ENCODE measurements around the gene DDX60.
"Not testable (repeated sequence)": the region's sequence is repeated elsewhere in the genome, so short reads cannot be mapped to it uniquely, and the experiment has no call there.

DDX60 gene

DNA sequence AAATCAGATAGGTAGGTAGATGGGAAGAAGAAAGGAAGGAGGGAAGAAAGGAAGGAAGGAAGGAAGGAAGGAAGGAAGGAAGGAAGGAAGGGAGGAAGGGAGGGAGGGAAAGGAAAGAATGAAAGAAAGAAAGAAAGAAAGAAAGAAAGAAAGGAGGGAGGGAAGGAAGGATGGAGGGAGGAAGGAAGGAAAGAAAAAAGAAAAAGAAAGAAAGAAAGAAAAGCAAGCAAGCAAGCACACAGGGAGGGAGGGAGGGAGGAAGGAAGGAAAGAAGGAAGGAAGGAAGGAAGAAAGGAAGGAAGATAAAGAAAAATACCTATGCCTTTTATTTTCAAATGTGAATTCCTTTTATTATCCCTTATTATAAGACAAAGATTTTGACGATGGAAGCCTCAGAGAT is 32.7 kb downstream of the DDX60 start:
- DNase-seq = not testable (repeated sequence)

DNA sequence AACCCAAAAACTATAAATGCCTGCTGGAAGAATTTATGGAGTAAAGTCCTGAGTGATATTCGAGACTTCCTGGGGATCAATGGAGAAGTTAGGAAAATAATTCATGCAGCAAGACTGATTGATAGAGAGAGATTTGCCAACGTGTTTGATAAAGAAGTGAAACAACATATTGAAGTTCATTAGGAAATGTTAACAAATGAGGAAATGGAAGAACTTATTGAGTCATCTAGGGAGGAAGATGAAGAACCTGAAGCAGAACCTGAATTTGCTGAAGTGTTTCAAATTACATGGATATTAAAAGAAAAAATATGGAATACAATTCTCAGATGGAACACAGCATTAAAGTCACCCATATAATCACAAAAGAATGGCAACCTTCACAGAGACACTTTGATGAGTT is 39.0 kb downstream of the DDX60 start:
- no peak for DNase-seq

DNA sequence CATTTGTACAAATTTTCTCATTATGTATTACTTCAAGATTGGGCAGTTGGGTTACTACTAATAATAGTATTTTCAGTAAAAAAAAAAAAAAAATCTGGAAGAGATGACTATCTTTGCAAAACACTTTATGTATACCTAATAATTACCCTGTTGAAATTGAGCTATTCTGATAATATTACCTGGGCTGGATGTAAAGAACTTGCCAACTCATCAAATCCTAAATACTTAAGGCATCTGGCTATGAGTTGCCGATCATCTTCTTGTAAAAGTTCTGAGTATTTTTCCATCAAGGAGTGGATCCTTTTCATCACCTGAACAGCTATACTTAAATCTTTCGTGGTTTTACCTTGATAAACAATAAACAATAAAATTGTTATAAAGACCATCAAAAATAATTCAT is 42.7 kb downstream of the DDX60 start:
- DNase-seq = no peak

DNA sequence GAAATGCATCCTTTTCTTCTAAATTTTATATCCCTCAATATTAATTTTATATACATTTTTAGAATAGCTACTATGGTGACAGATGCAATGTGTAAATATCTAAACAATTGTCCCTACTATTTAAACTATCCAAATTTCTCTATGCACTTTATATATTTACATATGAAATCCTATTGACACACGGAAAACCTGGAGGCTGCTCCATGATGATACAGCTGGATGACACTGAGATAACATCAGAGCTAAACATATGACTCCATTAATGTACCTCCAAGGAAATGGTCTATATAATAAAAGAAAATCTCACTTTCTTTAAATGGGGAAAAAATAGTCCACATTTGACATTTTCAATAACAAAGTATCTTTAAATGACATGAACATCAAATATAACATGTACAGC is 43.7 kb downstream of the DDX60 start:
- no peak for DNase-seq

DNA sequence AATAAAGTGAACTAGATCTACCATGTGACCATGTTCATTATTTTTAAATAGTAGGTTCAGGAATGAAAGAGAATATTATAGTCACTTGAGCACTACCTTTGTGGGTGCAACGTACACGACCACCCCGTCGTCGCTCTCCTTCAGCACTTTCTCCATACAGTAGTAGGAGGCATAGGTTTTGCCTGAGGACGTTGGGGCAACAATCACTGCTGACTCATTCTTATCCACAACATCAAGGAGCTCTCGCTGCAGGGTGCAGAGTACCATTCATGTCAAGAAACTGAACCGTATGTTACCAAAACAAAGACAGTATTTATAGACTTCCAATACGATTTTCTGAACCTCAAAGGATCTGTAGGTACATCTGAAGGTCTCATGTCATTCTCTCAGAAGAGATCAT is 44.7 kb downstream of the DDX60 start:
- DNase-seq = no peak

DNA sequence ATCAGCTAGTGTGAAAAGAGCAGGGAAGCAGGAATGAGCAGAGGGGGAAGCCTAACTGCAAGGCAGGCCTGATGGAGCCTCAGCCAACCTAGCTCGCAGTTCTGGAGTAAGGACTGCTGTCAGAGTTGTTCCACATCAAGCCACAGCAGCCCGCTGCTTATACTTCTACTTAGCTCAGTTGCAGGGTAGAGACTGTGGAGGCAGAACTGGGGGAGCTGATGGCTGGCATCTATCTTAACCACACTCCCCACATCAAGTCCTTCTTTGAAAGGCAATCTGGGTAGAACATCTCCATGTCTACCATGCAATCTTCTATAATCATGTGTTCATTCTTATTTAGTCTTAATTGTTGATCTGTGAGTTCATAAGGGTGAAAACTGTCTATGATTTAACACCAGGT is 46.1 kb downstream of the DDX60 start:
- DNase-seq = no peak

DNA sequence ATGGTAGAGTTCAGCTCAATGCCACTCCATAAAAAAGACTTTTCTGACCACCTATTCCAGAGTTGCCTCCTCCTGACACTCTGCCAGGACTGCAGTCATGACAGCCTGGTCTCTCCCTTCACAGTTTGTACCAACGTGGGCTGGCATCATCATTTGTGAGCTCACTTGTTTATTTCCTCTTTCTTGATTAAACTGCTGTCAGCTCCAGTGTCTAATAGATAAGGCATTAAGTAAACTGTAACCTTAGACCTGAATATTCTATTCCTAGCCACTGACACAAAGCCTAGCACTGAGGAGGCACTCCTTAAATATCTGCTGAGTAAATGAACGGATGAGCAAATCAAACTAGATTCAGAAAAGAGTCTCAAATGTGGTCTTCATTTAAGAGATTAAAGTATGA is 48.7 kb downstream of the DDX60 start:
- no peak for DNase-seq

DNA sequence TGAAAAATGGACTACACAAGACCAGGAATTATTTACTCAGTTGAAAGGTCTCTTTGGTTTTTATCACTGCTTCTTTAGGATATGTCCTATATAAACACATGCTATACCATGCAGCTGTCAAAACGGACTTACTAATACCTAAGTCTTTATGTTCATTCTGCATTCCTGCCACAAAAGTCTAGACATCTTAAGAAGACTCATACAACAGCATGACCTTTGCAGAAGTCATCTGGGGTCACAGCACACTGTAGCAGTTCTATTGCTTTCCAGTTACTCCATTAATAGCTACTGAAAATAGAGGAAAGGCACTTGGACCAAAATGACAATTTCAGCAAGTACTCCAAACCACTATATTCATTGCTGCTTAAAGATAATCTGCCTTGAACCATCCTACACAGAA is 53.2 kb downstream of the DDX60 start:
- no peak for DNase-seq

DNA sequence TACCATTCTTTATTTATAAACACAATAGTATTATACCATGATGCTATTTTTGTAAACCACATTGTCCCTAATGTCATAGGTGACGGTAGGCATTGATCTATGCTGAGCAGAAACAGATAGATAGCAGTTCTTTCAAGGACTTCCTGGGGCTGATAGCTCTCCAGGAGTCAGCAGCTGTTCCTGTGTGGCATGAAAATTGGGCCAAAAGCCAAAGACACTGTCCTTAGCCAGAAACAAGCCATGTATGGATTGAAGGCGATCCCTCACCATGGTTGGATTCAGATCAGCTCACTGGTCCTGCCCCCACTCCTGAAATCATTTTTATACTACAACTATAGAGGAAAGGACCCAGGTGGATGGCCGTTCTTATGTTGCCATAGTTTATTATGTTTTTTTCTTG is 53.6 kb downstream of the DDX60 start:
- no peak for DNase-seq

DNA sequence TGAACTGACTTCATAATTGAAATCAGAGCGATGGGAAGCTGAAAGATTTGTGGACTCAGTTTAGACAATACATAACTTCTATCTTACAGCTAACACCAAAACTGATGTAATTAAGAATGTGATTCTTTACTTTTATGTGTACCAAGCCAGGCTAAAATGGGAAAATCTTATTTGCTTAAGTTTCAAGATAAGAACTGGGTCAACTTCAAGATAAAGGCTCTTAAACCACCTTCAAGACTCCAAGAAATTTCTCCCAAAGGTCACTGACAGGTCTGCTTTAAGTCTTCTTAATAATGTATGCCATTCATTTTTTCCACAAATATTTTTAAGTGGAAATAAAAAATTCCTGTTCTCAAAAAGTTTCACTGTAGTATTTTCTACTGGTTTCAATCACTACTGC is 55.5 kb downstream of the DDX60 start:
- no peak for DNase-seq

DNA sequence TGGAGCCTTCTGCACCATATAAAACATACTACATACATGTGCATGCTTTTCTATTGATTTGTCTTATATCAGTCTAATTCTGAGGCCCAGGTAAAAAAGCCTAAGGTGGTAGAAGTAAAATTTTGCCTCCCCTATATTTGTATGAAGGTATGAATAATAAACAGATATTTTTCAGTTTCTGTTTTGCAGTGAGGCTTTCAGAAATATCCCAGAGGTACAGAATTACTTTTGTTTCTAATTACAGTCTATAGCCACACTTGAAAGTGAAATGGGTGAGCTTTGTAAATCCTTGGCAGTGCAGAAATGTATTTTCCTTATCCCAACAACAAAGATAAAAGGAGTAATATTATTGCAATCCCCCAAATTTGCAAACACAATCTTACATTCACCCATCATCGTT is 59.5 kb downstream of the DDX60 start:
- DNase-seq = no peak

DNA sequence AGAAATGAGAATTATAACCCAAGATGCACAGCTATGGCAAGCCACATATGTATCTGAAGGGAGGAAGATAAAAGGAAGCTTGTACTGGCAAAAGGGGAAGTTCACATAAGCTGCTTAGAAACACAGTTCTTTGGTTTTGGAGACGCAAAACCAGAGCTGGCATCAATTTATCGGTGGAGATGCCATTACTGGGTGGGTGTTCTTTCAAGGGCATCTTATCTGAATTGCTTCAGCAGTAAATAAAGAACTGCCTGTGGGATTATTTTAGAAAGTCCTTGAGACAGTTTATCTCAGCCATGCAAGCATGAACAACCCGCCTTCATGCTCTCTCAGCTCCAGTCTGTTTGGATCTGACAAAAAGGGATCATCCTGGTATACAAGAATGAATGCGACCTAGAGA is 60.8 kb downstream of the DDX60 start:
- DNase-seq = no peak

DNA sequence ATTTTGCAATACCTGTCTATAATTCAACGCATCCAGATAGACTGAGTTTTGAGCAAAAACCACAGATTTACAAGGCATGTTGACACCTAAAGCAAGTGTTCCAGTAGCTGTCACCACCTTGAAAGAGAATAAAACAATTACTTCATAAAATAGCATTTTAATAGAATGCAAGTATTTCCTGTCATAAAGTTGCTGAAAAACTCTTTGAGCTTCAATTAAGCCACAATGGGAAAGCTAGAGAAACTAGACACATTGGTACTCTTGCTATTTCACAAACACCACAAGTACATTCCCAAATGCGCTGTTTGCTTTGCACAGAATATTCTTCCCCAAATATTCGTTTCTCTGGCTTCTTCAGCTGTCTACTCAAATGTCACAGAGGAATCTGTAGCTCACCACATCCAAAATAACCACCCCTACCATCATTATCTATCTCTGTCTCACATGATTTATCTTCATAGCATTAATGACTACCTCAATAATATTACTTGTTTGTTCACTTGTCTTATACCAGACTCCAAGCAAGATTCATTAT is 70.3 kb downstream of the DDX60 start:
- no peak for DNase-seq

DNA sequence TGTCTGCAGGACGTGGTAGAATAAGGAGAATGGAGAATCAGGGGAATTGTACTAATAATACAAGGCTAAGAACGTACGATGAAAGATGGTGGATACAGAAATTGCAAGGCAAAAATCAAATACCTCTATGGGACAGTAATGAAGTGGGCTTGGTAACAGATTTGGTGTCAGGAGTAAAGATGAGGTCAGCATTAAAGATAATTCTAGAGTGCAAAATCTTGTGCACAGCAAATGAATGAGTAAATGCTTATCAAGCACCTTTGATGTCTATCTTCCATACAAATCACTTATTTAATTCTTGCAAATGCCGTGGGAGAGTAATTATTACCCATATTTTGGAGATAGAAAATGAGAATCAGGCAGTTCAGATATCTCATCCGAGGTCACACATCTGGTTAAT is 70.9 kb downstream of the DDX60 start:
- DNase-seq = no peak

DNA sequence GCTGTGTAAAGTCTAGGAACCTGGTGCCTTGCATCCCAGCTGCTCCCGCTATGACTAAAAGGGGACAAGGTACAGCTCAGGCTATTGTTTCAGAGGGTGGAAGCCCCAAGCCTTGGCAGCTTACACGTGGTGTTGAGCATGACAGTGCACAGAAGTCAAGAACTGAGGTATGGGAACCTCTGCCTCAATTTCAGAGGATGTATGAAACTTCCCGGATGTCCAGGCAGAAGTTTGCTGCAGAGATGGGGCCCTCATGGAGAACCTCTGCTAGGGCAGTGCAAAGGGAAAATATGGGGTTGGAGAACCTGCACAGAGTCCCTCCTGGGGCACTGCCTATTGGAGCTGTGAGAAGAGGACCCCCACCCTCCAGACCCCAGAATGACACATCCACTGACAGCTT is 76.6 kb downstream of the DDX60 start:
- no peak for DNase-seq

DNA sequence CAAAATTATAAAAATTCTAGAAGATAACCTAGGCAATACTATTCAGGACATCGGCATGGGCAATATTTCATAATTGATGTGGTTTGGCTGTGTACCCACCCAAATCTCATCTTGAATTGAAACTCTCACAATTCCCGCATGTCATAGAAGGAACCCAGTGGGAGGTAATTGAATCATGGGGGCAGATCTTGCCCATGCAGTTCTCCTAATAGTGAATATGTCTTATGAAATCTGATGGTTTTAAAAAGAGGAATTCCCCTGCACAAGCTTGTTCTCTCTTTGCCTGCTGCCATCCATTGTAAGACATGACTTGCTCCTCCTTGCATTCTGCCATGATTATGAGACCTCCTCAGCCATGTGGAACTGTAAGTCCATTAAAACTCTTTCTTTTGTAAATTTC is 77.7 kb downstream of the DDX60 start:
- no peak for DNase-seq

DNA sequence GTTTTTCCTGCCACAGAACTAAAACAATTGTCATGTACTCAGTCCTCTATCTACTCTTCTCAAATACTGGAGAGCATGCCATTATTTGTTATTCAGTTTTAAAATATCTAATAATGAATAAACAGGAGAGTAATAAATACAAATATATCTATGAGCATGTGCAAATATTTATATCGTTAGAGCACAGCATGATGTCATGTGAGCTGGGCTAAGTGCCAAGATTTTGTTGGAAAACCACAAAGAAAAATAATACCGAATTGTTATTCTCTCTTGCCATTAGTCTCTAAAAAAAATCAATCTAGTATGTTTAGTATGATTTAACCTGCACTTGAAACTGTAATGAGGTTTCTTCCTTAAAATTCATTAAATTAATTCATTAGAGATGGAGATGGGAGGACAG is 97.3 kb downstream of the DDX60 start:
- DNase-seq = no peak

DNA sequence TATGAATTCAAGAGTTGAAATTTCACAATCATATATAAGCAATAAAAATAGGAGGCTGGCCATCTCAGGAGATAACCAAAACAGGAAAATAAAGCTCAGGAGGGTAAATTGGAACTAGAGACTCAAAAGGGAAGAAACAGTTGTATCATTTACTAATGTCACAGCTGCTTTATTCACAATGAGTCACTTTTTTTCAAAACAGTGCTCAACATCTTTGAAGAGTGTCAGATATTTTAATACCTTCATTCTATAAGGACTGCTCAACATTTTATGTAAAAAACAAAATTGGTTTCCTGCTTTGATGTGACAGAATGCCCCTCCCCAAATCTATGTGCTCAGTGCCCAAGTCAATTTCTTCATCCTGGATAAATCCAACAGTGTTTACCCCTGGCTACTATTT is 97.7 kb downstream of the DDX60 start:
- no peak for DNase-seq

DNA sequence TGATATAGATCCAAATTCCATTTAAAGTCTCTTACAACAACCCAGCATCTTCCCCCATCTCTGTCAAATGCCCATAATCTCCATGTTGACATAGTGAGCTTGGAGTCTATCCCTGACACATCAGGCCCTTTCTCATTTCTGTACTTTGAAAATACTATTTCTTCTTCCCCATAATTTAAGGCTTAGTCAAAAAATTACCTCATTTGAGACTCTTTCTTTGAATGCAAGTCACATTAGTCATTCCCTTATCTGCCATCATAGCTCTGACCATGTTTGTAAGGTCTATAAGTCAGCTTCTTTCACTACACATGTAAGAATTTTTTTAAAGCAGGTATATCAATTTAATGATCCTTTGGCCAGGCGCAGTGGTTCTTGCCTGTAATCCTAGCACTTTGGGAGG is 99.9 kb downstream of the DDX60 start:
- DNase-seq = no peak

DNA sequence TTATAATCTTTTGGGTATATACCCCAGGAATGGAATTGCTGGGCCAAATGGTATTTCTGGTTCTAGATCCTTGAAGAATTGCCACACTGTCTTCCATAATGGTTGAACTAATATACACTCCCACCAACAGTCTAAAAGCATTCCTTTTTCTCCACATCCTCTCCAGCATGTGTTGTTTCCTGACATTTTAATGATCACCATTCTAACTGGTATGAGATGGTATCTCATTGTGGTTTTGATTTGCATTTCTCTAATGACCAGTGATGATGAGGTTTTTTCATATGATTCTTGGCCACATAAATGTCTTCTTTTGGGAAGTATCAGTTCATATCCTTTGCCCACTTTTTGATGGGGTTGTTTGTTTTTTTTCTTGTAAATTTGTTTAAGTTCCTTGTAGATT is 105.0 kb downstream of the DDX60 start:
- DNase-seq = not testable (repeated sequence)

DNA sequence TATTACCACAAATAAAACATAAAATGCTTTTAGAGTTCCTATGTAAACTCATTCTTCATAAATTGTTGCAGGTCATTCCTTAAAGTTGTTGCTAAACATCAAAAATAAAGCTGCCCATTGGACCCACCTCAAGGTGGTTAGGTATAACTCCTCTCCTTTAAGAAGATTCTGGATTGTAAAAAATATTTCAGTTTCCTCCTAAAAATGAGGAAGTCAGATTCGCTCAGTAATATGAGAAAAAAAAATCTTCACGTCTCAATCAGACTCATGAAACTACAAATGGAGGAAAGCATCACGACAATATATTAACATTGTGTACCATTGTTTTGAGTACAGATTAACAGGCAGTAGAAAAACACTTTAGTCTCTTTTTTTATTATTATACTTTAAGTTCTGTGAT is 105.9 kb downstream of the DDX60 start:
- DNase-seq = no peak

DNA sequence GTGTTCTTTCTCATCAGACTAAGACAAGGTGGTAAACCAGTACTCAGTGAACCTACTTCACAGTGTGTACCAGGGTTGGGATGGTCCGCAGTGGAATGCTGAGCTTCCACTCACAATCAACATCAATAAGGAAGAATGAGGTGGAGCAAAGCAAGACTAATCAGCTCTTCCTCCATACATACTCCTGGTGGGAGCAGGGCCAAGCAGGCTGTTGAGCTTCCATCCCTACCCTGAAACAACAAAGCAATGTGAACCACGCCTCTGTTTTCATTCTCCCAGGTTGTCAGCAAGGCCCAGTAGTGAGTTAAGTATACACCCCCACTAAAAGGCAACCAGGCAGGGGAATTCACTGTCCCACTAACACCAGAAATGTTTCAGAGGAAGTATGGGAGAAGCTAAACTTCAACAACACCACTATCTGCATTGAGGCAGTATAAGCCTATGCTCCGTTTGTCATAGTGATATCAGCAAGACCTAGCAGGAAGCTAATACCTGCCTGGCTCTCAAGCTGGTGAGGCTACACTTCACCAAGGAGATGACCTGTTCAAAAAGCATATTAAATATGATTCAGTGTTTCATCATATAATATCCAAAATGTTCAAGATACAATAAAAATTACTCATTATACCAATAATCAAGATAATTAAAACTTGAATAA is 109.5 kb downstream of the DDX60 start:
- no peak for DNase-seq

DNA sequence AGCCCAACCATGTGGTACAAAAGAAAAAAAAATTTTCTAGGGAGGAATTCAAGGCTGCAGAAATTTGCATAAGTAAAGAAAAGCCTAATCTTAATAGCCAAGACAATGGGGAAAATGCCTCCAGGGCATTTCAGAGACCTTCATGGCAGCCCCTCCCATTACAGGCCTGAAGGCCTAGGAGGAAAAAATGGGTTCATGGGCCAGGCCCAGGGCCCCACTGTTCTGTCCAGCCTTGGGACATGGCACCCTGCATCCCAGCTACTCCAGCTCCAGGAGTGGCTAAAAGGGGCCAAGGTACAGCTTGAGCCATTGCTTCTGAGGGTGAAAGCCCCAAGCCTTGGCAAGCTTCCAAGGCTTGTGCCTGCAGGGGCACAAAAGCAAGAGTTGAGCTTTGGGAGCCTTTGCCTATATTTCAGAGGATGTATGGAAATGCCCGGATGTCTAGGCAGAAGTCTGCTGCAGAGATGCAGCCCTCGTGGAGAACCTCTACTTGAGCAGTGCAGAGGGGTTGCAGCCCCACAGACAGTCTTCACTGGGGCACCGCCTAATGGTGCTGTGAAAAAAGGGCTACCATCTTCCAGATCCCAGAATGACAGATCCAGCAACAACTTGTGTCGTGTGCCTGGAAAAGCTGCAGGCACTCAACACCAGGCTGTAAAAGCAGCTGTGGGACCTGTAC is 115.2 kb downstream of the DDX60 start:
- DNase-seq = no peak

DNA sequence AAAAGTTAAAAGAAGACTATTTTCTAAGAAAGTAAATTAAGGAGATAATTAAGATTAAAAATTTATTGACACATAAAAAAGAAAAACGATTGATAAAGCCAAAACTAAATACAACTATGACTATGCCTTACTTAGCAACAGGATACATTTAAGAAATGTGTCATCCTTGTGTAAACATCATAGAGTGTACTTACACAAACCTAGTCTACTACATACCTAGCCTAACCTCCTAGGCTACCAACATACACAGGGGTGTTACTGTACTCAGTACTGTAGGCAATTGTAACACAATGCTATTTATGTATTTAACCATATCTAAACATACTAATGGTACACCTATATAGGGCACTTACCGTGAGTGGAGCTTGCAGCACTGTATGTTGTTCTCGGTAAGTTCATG is 117.9 kb downstream of the DDX60 start:
- no peak for DNase-seq

All from SW 1271 (cell line).